RWPE1 (cell line): ENCODE data around the gene STEAP4.

ENCODE experiments used
- CTCF ChIA-PET: fragments of 350-600 bp; sonication (Branson Sonifier 250); formaldehyde crosslinking; extraction: SDS; loops from one replicate; lab custom pipeline; 2021; lab: Yijun Ruan, JAX
- POLR2A ChIA-PET: fragments of 400-600 bp; formaldehyde crosslinking; extraction: SDS; loops from one replicate; lab custom pipeline; 2020; ENCODE audit warnings: antibody characterized with exemption; ENCODE audit not compliant: low non-redundant PET; lab: Yijun Ruan, JAX
- DNase-seq: peaks from one replicate; pipeline ENCODE4 v3.0.0; 2012; ENCODE audit warnings: low spot score
- H3K27ac ChIP-seq: fragments of 450-650 bp; 2 replicates; pipeline ENCODE4 v1.5.1; 2017
- CTCF ChIP-seq: fragments of 450-650 bp; conservative IDR thresholded peaks from 2 replicates; pipeline ENCODE4 v1.5.1; 2017; ENCODE audit warnings: low read depth, mild to moderate bottlenecking

The STEAP4 gene

DNA sequence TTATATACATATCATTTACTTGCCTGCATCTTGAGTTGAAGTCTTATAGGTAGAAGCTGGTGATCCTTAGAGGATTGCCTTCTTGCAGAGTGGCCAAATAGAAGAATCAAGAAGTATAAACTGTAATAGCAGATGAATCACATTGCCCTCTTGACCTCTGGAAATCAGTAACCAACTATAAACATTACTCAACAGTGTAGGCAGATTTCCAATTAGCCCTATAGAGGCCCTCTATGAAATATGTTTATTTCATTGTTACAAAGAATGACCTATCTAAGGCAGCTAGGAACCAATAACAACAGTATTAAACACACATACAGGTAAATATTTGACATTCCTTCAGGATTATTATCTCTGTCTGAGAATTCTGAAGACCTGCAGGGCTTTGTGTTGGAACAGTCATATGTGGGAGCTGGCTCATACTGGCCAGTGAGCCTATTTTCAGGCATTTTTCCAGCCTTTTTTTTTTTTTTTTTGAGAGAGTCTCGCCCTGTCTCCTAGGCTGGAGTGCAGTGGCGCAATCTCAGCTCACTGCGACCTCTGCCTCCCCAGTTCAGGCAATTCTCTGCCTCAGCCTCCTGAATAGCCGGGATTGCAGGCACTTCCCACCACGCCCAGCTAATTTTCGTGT lies 79.7 kb downstream of the STEAP4 start:
- CTCF ChIA-PET: interaction anchor here (0.6 to 1.4 kb wide), 3 partner anchors 16 to 1235 kb away, joined by 3 to 4 read pairs (median 4); no protein-coding TSS in a partner anchor
- POLR2A ChIA-PET: no interaction called here
- TF ChIP-seq CTCF: no peak
- peak overlapping the region; percentile 85 for H3K27ac ChIP-seq
- peak; percentile 86 for DNase-seq

- H3K27ac ChIP-seq: no peak overlapping the region
- no peak for DNase-seq
- TF ChIP-seq CTCF: no peak
- ChIA-PET POLR2A (no interaction called here), CTCF (interaction anchor here (1.4 kb wide), 1 partner anchor 17 kb away, joined by 4 read pairs; no protein-coding TSS in a partner anchor)
These were observed 80.5 kb downstream of the STEAP4 start for GRCh38 chr7:88226201-88226600.

DNA sequence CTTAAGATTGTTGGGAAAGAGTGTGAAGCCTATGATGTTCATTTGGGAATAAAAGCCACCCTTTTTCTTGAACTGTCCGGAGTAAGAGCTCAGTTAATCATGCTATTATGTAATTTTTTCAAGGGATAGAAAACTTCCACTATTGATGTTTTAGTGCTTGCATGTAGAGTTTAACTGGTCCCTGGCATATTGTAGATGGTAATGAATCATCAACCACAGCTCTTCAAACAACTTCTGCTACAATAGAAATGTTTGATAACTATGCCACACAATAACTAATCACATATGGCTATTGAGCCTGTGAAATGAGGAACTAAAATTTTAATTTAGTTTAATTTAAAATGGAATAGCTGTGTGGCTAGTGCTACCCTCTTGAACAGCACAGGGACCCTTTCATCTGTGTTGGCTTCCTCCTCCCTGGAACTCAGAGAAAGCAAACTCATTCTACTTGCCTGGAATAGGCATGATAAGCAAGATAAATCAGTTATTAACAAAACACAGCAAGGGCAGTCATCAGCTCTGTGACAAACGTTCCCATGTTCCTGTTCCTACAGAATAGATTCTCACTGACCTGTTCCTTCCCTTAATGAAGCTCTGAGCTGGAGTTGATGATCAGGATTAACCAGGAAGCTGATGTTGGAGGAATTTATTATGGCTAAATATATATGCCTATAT lies 82.0 kb downstream of the STEAP4 start:
- CTCF ChIA-PET: interaction anchor here (1.0 to 1.3 kb wide), 2 partner anchors 17 to 19 kb away, joined by 3 to 4 read pairs; no protein-coding TSS in a partner anchor
- POLR2A ChIA-PET: no interaction called here
- H3K27ac ChIP-seq: no peak overlapping the region
- peak; percentile 55 for DNase-seq
- TF ChIP-seq CTCF: no peak

- no peak overlapping the region for H3K27ac ChIP-seq
- CTCF ChIA-PET: interaction anchor here (0.6 to 0.7 kb wide), 2 partner anchors 20 to 25 kb away, joined by 3 to 6 read pairs; no protein-coding TSS in a partner anchor
- no peak for DNase-seq
- POLR2A ChIA-PET: no interaction called here
- no peak for TF ChIP-seq CTCF
These were observed 83.4 kb downstream of the STEAP4 start for GRCh38 chr7:88223265-88223664.
